GM18870 (cell line): Measurements from ENCODE around the gene TES.
"Not testable (repeated sequence)": the region's sequence is repeated elsewhere in the genome, so short reads cannot be mapped to it uniquely, and the experiment has no call there.

ENCODE experiments used
- ATAC-seq: cut with Tn5 transposase; IDR thresholded peaks from one replicate; pipeline ENCODE4 v1.9.1; 2021; ENCODE audit warnings: moderate library complexity; ENCODE audit not compliant: unreplicated experiment

Gene TES

DNA sequence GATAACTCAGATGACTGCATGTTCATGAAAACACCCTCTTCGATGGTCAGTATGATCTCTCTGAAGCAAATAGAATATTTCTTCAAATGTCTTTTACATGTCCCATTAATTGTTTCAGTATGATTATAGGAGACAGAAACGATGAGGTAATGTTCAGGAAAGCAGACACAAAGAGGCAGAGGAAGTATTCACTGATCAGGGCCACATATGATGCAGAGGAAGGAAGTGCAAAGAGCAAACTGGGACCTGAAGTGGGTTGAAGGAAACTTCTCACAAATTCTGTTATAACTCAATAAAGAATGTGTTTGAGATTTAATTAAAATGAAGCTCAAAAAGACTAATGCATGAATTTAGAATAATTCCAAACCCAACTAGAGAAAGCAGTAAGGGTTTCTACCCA is 70.5 kb downstream of the TES start:
- ATAC-seq = no peak

DNA sequence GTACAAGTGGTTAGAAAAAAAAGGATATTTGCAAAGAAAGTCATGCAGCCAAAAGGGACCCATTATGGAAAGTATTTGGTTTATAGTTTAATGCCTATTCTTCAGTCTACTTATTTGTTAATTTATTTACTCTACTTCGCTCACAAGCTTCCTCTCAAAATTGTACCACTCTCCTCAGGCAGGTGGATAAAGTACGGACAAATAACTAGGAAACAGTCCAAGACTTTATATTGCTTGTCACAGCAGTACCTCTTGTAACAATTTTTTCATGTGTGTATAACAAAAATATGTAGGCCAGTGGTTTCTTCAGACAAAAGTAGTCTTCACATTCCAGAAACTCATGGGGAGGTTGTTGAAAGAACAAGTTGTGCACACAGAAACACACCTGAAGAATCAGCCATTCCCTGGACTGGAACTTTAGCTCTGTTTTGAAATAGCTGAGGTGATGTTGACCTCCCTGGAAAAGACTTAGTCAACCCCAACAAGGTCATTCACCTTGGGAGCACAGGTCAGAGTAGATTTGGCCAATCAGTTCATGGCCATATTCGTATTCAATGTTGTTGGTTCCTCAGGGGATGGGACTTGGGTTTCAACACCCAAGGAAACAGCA is 73.4 kb downstream of the TES start:
- no peak for ATAC-seq

DNA sequence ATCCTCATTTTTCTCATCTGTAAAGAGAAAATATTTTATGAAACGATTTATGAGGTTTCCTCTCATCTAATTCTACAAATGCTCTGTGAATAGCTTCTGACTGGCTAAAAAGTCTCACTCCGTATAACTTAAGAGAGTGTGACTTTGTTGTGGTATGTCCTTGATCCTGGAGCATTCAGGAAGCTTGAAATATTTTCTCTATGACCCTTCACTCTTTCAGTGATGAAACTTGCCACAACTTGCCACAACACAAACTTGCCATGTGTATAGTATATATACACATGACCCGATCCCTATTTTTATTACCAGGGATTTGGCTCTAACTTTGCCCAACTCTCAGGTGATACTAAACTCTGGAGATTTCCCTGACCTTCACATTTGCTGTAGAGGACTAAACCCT is 74.1 kb downstream of the TES start:
- no peak for ATAC-seq

DNA sequence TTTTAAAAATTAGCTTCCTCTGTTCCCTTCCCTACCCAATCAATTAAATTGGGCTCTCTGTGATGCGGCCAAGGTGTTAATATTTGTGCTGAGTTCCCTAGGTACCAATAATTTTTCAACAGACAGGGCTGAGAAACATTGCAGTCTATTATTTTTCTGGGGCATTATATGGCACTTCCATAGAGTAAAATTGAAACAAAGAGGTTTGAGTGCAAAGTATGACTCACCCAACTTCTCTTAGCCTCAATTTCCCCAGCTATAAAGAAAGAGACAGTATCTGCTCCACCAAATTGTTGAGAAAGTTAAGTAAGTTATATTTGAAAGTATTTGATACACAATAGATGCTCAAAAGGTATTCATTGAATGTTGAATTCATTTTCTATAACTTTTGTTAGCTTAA is 74.9 kb downstream of the TES start:
- no peak for ATAC-seq

DNA sequence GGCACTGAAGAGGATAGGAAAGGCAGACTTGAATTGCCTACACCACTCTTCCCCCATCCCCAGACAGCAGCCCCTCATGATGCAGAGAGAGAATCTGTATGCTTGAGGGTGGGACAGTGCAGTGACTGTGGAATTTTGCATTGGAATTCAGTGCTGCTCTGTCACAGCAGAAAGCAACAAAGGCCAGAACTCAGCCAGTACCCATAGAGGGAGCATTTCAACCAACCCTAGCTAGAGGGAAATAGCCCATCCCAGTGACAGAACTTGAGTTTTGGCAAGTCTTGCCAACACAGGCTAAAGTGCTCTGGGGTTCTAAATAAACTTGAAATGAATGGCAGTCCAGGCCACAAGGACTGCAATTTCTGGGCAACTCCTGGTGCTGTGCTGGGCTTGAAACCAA is 80.4 kb downstream of the TES start:
- no peak for ATAC-seq

DNA sequence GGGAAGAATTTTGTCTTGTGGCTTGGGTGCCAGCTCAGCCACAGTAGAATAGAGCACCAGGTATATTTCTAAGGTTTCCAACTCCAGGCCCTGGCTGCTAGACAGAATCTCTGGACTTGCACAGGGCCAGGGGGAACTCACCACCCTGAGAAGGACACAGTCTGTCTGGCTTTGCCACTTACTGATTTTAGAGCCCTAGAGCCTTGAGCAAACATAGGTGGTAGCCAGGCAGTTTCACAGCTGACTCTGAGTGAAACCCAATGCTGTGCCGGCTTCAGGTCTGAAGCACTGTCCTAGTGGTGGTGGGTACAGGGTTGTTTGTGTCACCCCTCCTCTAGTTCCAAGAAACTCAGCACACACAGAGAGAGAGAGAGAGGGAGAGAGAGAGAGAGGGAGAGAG is 81.6 kb downstream of the TES start:
- ATAC-seq = no peak

DNA sequence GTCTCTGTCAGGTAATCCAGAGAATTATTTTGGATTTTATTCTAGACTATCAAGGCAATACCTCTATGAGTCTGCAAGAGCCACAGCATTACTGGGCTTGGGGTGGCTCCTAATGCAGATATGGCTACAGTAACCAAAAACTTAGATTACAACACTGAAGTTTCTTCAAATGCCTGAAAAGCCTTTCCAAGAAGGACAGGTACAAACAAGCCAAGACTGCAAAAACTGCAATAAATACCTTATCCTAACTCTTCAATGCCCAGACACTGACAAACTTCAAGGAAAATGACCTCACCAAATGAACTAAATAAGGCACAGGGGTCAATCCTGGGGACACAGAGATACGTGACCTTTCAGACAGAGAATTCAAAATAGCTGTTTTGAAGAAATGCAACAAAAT is 82.0 kb downstream of the TES start:
- ATAC-seq = no peak

DNA sequence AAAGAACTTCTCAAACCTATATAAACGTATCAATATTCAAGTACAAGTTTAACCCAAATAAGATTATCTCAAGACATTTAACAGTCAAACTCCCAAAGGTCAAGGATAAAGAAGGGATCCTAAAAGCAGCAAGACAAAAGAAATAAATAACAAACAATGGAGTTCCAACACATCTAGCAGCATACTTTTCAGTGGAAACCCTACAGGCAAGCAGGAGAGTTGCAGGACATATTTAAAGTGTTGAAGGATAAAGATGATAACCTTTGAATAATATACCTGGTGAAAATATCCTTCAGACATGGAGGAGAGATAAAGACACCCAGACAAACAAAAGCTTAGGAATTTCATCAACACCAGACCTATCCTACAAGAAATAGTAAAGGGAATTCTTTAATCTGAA is 82.8 kb downstream of the TES start:
- ATAC-seq = no peak

DNA sequence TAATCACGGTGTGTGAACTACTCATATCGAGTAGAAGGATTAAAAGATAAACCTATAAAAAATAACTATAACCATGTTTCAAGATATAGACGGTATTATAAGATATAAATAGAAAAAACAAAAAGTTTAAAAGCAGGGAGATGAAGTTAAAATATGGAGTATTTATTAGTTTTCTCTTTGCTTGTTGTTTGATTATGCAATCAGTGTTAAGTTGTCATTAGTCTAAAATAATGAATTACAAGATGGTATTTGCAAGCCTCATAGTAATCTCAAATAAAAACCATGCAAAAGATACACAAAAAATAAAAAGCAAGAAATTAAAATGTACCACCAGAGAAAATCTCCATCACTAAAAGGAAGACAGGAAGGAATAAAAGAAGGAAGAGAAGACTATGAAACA is 83.3 kb downstream of the TES start:
- ATAC-seq = no peak

DNA sequence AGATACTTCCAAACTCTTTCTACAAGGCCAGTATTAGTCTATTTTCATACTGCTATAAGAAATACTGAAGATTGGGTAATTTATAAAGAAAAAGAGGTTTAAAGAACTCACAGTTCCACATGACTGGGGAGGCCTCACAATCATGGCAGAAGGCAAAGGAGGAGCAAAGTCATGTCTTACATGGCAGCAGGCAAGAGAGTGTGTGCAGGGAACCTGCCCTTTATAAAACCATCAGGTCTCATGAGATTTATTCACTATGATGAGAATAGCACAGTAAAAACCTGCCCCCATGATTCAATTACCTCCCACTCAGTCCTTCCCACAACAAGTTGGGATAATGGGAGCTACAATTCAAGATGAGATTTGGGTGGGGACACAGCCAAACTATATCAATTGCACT is 85.6 kb downstream of the TES start:
- not testable (repeated sequence) for ATAC-seq

DNA sequence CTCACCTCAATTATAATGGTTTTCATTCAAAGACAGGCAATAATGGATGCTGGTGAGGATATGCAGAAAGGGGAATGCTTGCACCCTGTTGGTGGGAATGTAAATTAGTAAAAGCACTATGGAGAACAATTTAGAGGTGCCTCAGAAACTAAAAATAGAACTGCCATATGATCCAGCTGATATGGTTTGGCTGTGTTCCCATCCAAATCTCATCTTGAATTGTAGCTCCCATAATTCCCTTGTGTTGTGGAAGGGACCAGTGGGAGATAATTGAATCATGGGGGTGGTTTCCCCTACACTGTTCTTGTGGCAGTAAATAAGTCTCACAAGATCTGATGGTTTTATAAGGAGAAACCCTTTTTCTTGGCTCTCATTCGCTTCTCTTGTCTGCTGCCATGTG is 87.7 kb downstream of the TES start:
- ATAC-seq = no peak

DNA sequence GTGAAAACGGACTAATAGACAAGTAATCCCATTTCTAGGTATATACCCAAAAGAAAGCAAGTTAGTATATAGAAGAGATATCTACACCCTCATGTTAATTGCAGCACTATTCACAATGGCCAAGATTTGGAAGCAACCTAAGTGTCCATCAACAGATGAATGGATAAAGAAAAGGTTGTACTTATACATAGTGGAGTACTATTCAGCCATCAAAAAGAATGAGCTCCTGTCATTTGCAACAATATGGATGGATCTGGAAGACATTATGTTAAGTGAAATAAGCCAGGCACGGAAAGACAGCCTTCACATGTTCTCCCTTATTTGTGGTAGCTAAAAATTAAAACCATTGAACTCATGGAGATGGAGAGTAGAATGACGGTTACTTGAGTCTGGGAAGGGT is 88.2 kb downstream of the TES start:
- ATAC-seq = no peak

DNA sequence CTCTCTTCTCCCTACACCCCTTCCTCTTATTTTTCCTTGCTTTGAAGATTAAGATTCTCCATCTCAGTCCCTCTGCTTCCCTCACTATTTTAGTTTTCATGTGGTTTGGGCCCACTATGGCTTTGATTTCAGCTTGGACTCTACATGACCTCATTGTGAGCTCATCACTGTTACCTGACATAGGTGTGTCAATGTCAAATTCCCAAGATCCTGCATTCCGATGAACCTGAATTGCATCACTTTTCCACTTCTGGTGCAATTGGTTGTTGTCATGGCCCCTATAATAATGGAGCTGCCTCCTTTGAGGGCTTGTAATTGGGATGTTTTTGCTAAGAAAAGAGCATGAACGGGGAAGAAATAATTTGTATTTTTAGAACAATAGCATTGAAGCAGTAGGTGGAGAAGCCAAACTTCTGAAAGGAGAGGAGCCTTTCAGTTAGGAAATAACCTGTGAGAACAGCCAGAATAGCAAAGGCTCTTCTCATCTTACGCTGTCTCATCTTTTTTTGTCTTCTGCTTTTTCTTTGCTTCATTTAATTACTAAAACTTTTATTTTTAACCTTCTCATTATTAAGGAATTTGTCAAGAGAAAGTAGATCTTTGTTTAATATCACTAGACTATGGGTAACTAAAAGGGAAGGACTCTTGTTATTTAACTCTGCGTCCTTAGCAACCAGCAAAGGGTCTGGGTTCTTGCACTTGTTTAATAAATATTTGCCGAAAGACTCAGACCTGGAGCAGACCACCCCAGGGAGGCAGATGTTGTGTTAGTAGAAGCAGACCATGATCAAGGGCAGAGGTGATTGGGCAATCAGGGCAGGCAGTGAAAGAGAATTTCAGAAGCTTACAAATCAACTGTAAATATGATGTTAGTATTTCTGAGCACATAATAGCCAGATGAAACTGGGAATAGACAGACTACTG is 95.4 kb downstream of the TES start:
- no peak for ATAC-seq

DNA sequence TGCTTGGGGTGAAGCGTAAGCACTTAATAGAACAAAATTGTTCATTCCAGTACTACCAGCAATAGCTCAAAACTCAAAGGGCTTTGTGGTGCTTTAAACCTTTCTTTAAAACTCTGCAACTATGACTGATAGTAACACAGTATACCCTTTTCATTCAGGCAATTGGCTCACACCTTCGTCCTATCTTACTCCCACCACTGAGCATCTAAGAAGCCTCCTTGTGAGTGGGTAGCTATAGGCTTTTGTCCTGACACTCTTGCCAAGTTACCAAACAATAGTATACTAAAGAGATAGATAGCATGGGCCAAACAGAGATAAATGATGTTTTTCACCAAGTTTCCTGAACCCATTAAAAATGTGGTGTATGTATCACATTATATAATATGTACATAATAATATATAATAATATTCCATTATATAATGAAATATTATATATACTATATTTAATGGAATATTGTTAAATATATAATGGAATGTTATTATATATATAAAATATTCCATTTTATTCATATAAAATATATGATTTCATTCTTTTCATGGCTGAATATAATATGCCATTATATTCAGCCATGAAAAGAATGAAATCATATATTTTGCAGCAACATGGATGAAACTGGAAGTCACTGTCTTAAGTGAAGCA is 96.2 kb downstream of the TES start:
- ATAC-seq = no peak

DNA sequence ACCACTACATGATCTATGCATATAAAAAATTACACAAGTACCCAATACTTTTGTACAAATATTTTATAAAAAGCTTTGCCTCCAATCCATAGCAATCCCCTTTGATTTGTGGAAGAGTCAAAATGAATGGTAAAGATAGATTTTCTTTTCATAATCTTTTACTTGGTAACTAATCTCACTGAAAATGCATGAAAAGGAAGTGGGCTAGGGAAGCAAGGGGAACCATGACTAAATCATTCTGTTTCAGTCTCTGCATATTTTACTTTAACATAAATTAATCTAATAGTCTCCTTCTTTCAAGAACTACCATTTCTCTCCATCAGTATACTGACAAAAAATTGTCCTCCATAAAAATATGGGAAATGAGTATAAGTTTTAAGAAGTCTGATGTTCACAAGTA is 96.9 kb downstream of the TES start:
- no peak for ATAC-seq
